ENCODE measurements around the gene LRTM2. TPM values are rescaled to one million over a fixed set of nuclear protein-coding genes. Genes with fewer than 3 reads are reported as not detected.
A peak's percentile ranks its signal among the peaks of the same experiment; 100 is the strongest.

Gene LRTM2
- total and polyA plus RNA-seq, 2 experiments from 2014 or later, result not detected

DNA sequence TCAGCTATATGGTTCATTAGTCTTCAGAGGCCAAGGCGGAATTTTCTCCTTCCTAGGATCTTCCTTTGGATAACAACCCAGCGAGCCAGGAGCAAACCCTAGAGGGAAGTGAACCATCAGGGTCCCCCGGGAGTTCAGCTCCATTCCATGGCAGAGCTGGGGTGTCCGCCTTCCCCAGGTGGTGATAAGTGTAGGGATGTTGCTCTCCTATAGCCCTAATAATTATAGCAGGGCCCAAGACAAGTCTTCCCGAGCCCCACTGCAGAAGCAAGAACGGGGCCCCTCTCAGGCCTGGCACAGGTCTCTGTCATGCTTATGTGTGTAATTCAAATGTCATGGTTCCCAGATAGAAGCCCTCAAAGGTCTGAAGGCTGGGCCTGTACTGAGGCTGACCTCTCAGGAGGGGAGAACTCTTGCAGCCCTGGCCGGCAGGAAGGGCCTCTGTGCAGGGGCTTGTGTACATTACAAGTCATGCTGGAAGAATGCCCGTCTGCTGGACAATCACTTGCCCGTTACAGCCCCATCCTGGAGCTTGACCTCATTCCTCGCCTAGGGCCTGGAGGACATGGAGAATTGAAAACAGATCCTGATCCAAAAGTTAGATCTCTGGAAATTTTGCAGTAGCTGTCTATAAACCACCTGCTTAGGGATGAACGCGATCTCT is 17.3 kb downstream of the LRTM2 start:
- Histone ChIP-seq H3K9me2 (replicated peaks; ENCODE audit: insufficient read depth) (no peaks in the 10 kb centered on the region), H3K9me3 (ENCODE audit: low read depth) (no peaks in the 10 kb centered on the region), H3K4me3 (no peak overlapping the region), H3K27me3 (no peaks in the 10 kb centered on the region), H2AFZ (no peak overlapping the region), H3K36me3 (replicated peaks; ENCODE audit: insufficient read depth, low read depth) (no peaks in the 10 kb centered on the region), H3K4me1 (ENCODE audit: insufficient read depth) (no peaks in the 10 kb centered on the region), H3K27ac (no peak overlapping the region), H3K79me2 (no peaks in the 10 kb centered on the region), H3K4me2 (no peak overlapping the region), H4K20me1 (ENCODE audit: insufficient read depth, poor library complexity, severe bottlenecking) (no peaks in the 10 kb centered on the region)
- DNase-seq (ENCODE audit: low spot score), result peak; percentile 46
- 76% methylated on average over 12 of the region's 12 CpGs for WGBS (ENCODE audit: low lambda C conversion rate, missing lambda C conversion rate)
- TF ChIP-seq EZH2 (IDR thresholded peaks at IDR 0.05; ENCODE audit: borderline replicate concordance) (no peak), EZH2phosphoT487 (IDR thresholded peaks at IDR 0.05; ENCODE audit: low read depth, severe bottlenecking, unreplicated experiment) (no peak)
- TF ChIP-seq, protein P1, sequence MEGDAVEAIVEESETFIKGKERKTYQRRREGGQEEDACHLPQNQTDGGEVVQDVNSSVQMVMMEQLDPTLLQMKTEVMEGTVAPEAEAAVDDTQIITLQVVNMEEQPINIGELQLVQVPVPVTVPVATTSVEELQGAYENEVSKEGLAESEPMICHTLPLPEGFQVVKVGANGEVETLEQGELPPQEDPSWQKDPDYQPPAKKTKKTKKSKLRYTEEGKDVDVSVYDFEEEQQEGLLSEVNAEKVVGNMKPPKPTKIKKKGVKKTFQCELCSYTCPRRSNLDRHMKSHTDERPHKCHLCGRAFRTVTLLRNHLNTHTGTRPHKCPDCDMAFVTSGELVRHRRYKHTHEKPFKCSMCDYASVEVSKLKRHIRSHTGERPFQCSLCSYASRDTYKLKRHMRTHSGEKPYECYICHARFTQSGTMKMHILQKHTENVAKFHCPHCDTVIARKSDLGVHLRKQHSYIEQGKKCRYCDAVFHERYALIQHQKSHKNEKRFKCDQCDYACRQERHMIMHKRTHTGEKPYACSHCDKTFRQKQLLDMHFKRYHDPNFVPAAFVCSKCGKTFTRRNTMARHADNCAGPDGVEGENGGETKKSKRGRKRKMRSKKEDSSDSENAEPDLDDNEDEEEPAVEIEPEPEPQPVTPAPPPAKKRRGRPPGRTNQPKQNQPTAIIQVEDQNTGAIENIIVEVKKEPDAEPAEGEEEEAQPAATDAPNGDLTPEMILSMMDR (IDR thresholded peaks at IDR 0.05; ENCODE audit: poor library complexity), result no peak

DNA sequence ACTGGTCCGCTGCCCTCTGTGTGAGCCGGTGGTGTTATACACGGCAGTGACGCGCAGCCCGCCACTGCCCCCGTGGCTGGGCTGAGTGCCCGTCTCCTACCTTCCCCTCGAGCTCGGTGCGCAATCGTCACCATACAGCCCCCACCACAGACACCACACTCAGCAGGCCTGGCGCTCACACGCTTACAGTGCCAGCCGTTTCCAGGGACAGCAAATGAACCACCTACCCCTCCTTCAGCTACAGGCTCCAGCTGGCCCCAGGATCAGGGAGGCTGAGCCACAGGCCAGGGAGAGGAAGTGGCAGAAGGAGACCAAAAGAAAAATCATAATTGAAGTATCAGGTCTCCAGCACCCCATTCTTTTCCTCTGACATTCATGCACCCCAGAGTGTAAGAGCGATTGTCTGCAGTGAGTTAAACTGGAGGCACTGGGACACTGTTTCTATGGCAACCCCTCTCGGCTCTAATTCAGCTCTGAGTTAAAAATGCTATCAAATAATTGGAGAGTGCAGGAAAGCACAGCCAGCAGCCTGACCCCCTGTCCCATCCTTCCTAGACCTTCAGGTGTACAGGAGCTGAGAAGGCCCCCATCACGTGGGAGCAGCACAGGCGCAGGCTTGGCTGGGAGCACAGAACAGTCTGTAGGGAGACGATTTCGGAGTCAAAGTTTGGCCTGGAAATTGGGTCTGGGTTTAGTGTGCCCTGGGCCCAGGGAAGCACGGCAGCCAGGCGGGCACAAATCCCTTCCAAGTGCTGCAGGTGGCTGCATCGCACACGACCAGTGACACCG is 18.0 kb downstream of the LRTM2 start:
- H3K36me3 ChIP-seq (replicated peaks; ENCODE audit: insufficient read depth, low read depth), result no peaks in the 10 kb centered on the region
- TF ChIP-seq EZH2 (IDR thresholded peaks at IDR 0.05; ENCODE audit: borderline replicate concordance), result no peak
- TF ChIP-seq EZH2phosphoT487 (IDR thresholded peaks at IDR 0.05; ENCODE audit: low read depth, severe bottlenecking, unreplicated experiment), result no peak
- TF ChIP-seq, protein P1 (IDR thresholded peaks at IDR 0.05; ENCODE audit: poor library complexity), result no peak
- DNase-seq (ENCODE audit: low spot score), result no peak
- H3K4me2 ChIP-seq, result no peak overlapping the region
- no peaks in the 10 kb centered on the region for H3K27me3 ChIP-seq
- H3K79me2 ChIP-seq, result no peaks in the 10 kb centered on the region
- no peaks in the 10 kb centered on the region for H3K9me2 ChIP-seq (replicated peaks; ENCODE audit: insufficient read depth)
- WGBS (ENCODE audit: low lambda C conversion rate, missing lambda C conversion rate), result 88% methylated on average over 26 of the region's 26 CpGs
- H3K9me3 ChIP-seq (ENCODE audit: low read depth), result no peaks in the 10 kb centered on the region
- no peak overlapping the region for H3K27ac ChIP-seq
- no peaks in the 10 kb centered on the region for H4K20me1 ChIP-seq (ENCODE audit: insufficient read depth, poor library complexity, severe bottlenecking)
- no peak overlapping the region for H2AFZ ChIP-seq
- H3K4me3 ChIP-seq, result no peak overlapping the region
- no peaks in the 10 kb centered on the region for H3K4me1 ChIP-seq (ENCODE audit: insufficient read depth)

DNA sequence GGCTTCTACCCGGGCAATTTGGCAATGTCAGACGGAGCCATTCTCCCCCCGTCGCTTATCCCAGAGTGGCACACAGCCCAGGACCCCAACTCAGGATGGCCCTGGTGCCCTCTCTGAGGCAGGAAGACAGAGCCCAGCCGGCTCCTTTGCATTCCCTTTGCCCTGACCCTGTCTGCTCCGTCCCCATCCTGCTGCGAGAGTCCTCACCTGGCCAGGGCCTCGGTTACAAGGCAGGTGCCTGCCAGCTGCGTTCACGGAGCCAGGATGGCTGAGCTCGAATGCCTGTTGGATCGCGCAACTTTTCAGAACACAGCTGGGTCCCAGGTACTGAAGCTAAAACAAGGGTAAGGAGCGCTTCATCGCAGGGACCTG is 18.6 kb downstream of the LRTM2 start:
- Histone ChIP-seq H3K27me3 (no peaks in the 10 kb centered on the region), H3K36me3 (replicated peaks; ENCODE audit: insufficient read depth, low read depth) (no peaks in the 10 kb centered on the region), H3K27ac (no peak overlapping the region), H3K4me3 (no peak overlapping the region), H4K20me1 (ENCODE audit: insufficient read depth, poor library complexity, severe bottlenecking) (no peaks in the 10 kb centered on the region), H3K4me2 (no peak overlapping the region), H3K79me2 (no peaks in the 10 kb centered on the region), H3K4me1 (ENCODE audit: insufficient read depth) (no peaks in the 10 kb centered on the region), H3K9me3 (ENCODE audit: low read depth) (no peaks in the 10 kb centered on the region), H3K9me2 (replicated peaks; ENCODE audit: insufficient read depth) (no peaks in the 10 kb centered on the region), H2AFZ (no peak overlapping the region)
- TF ChIP-seq EZH2phosphoT487 (IDR thresholded peaks at IDR 0.05; ENCODE audit: low read depth, severe bottlenecking, unreplicated experiment), result no peak
- TF ChIP-seq EZH2 (IDR thresholded peaks at IDR 0.05; ENCODE audit: borderline replicate concordance), result no peak
- TF ChIP-seq, protein P1 (IDR thresholded peaks at IDR 0.05; ENCODE audit: poor library complexity), result no peak
- DNase-seq (ENCODE audit: low spot score), result no peak
- WGBS (ENCODE audit: low lambda C conversion rate, missing lambda C conversion rate), result 96% methylated on average over 15 of the region's 15 CpGs
